LNCaP clone FGC (cell line): ENCODE measurements around the gene ZSCAN18.

ENCODE experiments used
- DNase-seq: peaks from one replicate; pipeline ENCODE4 v3.0.0-alpha.2; 2011; ENCODE audit warnings: low read depth
- H3K4me3 ChIP-seq: 2 replicates; pipeline ENCODE4 v1.5.1; 2011; ENCODE audit warnings: mild to moderate bottlenecking, low read depth, low read length, control low read depth
- TF ChIP-seq, protein P1 (sequence below): IDR thresholded peaks from 2 replicates; pipeline ENCODE4 v1.5.1; 2012; ENCODE audit warnings: mild to moderate bottlenecking; ENCODE audit not compliant: control insufficient read depth, insufficient read depth; ENCODE audit errors: extremely low read depth

ZSCAN18 gene

DNA sequence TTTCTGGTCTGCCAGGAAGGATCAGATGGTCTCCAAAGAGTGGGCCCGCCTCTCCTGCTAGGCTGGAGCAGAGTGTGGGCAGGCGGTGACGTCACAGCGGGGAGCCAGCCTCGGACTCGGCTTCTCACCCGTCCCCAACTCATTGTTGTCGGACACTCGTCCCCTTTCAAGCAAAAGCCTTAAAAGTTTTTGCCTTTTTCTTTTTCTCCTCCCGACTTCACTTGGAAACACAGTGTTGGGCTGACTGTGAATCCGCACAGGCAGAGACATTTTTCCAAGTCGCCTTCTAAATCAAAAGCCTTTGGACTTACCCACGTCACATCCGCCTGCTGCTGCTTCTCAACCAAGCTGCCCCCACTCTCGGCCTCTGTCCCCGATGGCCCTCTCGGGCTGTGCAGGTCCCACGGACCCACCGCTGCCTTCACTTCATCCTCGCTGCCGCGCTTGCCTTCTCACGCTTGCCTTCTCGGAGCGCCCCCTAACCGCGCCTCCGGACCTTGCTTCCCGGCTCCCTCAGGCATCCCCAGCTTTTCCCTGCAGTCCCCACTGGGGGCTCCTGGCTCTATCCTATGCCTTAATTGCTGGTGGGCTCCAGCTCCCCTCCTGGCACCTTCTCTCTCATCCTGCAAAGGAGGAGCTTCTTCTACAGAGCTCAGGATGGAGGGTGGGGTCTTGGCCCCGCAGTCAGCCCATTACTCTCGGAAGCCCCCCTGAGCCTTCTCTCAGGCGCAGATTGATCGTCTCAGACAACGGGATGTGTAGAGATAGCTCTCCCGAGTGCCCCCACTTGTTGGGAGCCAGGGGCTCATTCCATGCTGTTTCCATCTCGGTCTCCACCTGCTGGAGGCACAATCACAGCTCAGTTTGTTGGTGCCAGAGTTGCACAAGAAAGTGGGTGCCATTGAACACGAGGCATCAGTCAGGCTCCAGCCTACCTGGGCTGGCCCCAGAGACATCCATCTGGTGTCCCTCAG, 42.8 kb downstream of the ZSCAN18 start:
- H3K4me3 ChIP-seq: 0 out of 2 replicates have a peak overlapping the region, but pooled peaks have one; percentile 7
- TF ChIP-seq, protein P1, sequence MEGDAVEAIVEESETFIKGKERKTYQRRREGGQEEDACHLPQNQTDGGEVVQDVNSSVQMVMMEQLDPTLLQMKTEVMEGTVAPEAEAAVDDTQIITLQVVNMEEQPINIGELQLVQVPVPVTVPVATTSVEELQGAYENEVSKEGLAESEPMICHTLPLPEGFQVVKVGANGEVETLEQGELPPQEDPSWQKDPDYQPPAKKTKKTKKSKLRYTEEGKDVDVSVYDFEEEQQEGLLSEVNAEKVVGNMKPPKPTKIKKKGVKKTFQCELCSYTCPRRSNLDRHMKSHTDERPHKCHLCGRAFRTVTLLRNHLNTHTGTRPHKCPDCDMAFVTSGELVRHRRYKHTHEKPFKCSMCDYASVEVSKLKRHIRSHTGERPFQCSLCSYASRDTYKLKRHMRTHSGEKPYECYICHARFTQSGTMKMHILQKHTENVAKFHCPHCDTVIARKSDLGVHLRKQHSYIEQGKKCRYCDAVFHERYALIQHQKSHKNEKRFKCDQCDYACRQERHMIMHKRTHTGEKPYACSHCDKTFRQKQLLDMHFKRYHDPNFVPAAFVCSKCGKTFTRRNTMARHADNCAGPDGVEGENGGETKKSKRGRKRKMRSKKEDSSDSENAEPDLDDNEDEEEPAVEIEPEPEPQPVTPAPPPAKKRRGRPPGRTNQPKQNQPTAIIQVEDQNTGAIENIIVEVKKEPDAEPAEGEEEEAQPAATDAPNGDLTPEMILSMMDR: no peak
- no peak for DNase-seq

DNA sequence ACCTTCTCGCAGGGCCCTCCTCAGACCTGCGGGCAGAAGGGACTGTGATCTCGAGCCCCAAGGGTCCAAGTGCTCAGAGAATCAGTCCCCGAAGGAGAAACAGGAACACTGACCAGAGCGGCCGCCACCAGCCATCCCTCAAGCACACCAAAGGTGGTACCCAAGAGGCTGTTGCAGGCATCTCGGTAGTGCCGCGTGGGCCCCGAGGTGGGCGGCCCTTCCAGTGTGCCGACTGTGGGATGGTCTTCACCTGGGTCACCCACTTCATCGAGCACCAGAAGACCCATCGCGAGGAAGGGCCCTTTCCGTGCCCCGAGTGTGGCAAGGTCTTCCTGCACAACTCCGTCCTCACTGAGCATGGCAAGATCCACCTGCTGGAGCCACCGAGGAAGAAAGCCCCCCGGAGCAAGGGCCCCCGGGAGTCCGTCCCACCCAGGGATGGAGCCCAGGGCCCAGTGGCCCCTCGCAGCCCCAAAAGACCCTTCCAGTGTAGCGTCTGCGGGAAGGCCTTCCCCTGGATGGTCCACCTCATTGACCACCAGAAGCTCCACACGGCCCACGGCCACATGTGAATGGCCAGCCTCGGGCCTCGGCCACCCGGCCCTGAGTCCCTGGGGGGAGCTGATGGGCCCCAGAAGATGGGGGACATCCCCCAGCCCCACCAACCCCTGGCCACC, 44.4 kb downstream of the ZSCAN18 start:
- no peak for DNase-seq
- TF ChIP-seq, protein P1: no peak
- H3K4me3 ChIP-seq: no peak overlapping the region

DNA sequence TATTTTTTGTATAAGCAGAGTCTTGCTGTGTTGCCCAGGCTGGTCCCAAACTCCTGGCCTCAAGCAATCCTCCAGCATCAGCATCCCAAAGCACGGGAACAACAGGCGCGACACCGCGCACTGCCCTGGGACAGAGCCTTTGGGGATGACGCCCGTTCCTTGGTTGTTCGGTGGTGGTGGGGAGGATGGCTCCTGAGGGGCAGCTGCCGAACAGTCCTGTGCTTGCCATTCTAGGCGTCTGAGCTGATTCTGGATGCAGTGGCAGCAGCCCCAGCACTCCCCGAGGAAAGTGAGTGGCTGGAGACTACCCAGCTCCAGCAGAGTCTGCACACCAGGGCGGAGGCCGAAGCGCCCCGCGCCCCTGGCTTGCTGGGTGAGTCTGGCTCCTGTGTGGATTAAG, 45.8 kb downstream of the ZSCAN18 start:
- DNase-seq: no peak
- TF ChIP-seq, protein P1: no peak
- H3K4me3 ChIP-seq: no peak overlapping the region

DNA sequence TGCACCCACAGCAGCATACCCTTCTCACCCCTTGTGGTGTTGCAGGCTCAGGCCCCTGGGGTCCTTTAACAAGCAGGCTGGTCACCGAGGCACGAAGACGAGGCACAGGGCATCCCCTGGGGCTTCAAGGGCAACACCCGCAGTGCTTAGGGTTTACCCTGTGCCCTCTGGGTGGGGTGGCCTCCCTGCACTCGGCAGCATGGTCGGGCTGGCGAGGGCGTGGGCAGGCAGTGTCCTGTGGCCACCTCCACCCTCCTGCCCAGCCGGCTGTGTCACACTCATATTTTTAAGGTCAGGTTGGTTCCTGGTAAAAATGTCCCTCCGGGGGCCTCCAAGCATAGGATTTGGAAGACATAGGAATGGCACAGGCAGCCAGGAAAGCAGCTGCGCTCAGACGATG, 50.4 kb downstream of the ZSCAN18 start:
- TF ChIP-seq, protein P1: no peak
- H3K4me3 ChIP-seq: no peak overlapping the region
- DNase-seq: no peak

DNA sequence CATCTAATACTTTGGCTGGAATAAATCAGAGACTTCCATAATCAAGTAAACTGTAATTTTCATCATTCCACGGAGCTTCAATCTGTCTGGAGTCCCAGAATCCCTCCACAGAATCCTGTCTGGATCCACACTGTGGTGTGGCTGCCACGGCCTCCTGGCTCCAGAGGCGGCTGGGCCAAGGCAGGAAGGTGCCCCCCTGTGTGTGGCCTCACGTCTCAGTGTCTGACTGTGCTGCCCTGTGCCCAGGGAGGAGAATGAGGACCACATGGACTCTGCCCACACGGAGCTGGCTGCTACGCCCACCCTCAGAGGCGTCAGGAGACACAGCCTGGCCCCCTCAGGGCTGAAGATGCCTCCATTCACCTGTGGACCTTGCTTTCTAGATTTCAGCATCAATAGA, 51.2 kb downstream of the ZSCAN18 start:
- DNase-seq: no peak
- TF ChIP-seq, protein P1: no peak
- no peak overlapping the region for H3K4me3 ChIP-seq

DNA sequence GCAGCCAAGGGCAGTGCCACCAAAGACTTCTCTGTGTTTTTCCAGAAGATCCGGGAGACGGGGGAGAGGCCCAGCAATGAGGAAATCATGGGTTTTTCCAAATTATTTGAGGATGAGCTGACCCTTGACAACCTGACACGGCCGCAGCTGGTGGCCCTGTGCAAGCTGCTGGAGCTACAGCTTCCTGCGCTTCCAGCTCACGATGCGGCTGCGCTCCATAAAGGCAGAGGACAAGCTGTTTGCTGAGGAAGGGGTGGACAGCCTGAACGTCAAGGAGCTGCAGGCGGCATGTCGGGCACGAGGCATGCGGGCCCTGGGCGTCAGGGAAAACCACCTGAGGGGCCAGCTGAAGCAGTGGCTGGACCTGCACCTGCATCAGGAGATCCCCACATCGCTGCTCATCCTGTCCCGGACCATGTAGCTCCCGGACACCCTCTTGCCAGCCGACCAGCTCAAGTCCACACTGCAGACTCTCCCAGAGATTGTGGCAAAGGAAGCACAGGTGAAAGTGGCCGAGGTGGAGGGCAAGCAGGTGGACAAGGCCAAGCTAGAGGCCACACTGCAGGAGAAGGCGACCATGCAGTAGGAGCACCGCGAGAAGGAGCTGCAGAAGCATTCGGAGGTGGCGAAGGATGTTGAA, 52.5 kb downstream of the ZSCAN18 start:
- no peak for DNase-seq
- TF ChIP-seq, protein P1: no peak
- H3K4me3 ChIP-seq: no peak overlapping the region
